ENCODE measurements around the gene CD48. TPM values are rescaled to one million over a fixed set of nuclear protein-coding genes. Genes with fewer than 3 reads are reported as not detected.

The CD48 gene
- total RNA-seq, 2 donors from 2014 or later = 4.9 to 9.2 TPM

GRCh38 chr1:160726114-160726497 is 14.5 kb upstream of the CD48 start:
- Histone ChIP-seq H3K27me3 (no peaks in the 10 kb centered on the region), H3K9ac (ENCODE audit: low read depth in 2 of 2, low read length in 2 of 2) (peak overlapping the region in 1 of 2 donors; percentile 70), H3K36me3 (no peaks in the 10 kb centered on the region), H3K4me1 (peaks cover 3% of the 10 kb centered on the region), H3K9me3 (no peaks in the 10 kb centered on the region), H3K4me3 (no peak overlapping the region), H3K27ac (peak overlapping the region; percentile 39)
- TF ChIP-seq CTCF (IDR thresholded peaks at IDR 0.05) = no peak
- intact Hi-C loops (cut with DNase I) = loop anchor here (2.0 kb wide), 1 partner anchor 105 kb away; no protein-coding TSS in a partner anchor
- no peak for DNase-seq

- intact Hi-C loops (cut with DNase I) = no loop called here
- no peak overlapping the region for H3K4me3 ChIP-seq
- H3K9me3 ChIP-seq = no peaks in the 10 kb centered on the region
- no peak overlapping the region for H3K9ac ChIP-seq (ENCODE audit: low read depth in 2 of 2, low read length in 2 of 2)
- no peak for DNase-seq
- TF ChIP-seq CTCF (IDR thresholded peaks at IDR 0.05) = no peak
- H3K27ac ChIP-seq = no peak overlapping the region
- H3K36me3 ChIP-seq = no peaks in the 10 kb centered on the region
- peaks cover 3% of the 10 kb centered on the region for H3K4me1 ChIP-seq
- H3K27me3 ChIP-seq = no peaks in the 10 kb centered on the region
Measured at GRCh38 chr1:160724465-160725242, 13.0 kb upstream of the CD48 start.

GRCh38 chr1:160723332-160723731 is 11.7 kb upstream of the CD48 start:
- Histone ChIP-seq H3K27ac (no peak overlapping the region), H3K36me3 (no peaks in the 10 kb centered on the region), H3K4me3 (no peak overlapping the region), H3K9me3 (no peaks in the 10 kb centered on the region), H3K4me1 (peaks cover 3% of the 10 kb centered on the region), H3K9ac (ENCODE audit: low read depth in 2 of 2, low read length in 2 of 2) (no peak overlapping the region), H3K27me3 (no peaks in the 10 kb centered on the region)
- no peak for TF ChIP-seq CTCF (IDR thresholded peaks at IDR 0.05)
- DNase-seq = no peak
- intact Hi-C loops (cut with DNase I) = no loop called here

GRCh38 chr1:160722726-160723125 is 11.1 kb upstream of the CD48 start:
- no peak for DNase-seq
- TF ChIP-seq CTCF (IDR thresholded peaks at IDR 0.05) = no peak
- Histone ChIP-seq H3K27me3 (no peaks in the 10 kb centered on the region), H3K27ac (no peak overlapping the region), H3K9ac (ENCODE audit: low read depth in 2 of 2, low read length in 2 of 2) (no peak overlapping the region), H3K4me1 (peaks cover 3% of the 10 kb centered on the region), H3K4me3 (no peak overlapping the region), H3K36me3 (no peaks in the 10 kb centered on the region), H3K9me3 (no peaks in the 10 kb centered on the region)
- intact Hi-C loops (cut with DNase I) = no loop called here

GRCh38 chr1:160721473-160721872 is 9.9 kb upstream of the CD48 start:
- Histone ChIP-seq H3K27ac (no peak overlapping the region), H3K36me3 (no peaks in the 10 kb centered on the region), H3K27me3 (no peaks in the 10 kb centered on the region), H3K9me3 (no peaks in the 10 kb centered on the region), H3K4me3 (no peak overlapping the region), H3K9ac (ENCODE audit: low read depth in 2 of 2, low read length in 2 of 2) (no peak overlapping the region), H3K4me1 (no peaks in the 10 kb centered on the region)
- intact Hi-C loops (cut with DNase I) = no loop called here
- DNase-seq = no peak
- TF ChIP-seq CTCF (IDR thresholded peaks at IDR 0.05) = no peak

All from colonic mucosa (tissue), 4 donors.